Activated effector memory CD4-positive, alpha-beta T cell treated with anti-CD3 and anti-CD28 coated beads, Interleukin-2, amount 50 U/mL, for 16 hours (primary cell): ENCODE data around the gene AFAP1L2.

ENCODE experiments used
- DNase-seq: peaks from one replicate; pipeline ENCODE4 v3.0.0-alpha.2; 2020

Gene AFAP1L2

GRCh38 chr10:114404171-114405010 lies at the start of gene AFAP1L2:
Gene AFAP1L2 (minus strand): TSS chr10:114404502. CDS start chr10:114404455, 47 bp downstream.
- DNase-seq = no peak

DNA sequence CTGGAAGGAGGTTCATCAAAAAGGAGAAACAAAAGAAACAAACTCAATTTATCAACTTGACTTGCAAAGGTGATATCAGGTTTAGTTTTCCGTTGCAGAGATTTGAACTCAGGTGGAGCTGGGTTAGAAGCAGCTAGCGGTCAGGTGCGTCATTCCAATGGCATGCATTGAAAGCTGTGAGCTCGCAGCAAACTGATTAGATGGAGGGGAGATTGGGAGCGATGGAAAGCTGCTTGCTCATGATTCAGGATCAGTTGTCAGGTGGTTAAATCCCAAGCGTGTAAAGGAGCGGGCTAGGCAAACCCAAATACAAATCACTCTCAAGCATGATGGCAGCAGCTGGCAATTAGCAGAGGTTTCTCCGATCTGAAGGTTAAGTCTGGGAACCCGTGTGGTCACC lies 49.3 kb upstream of the AFAP1L2 start:
- no peak for DNase-seq

GRCh38 chr10:114448897-114449296 lies 44.6 kb upstream of the AFAP1L2 start:
- no peak for DNase-seq

- no peak for DNase-seq
These were observed 41.0 kb upstream of the AFAP1L2 start for GRCh38 chr10:114445332-114445731.

- DNase-seq = no peak
These were observed 40.5 kb upstream of the AFAP1L2 start for GRCh38 chr10:114444819-114445218.

GRCh38 chr10:114442091-114442630 lies 37.9 kb upstream of the AFAP1L2 start:
- DNase-seq = no peak

GRCh38 chr10:114441107-114441506 lies 36.8 kb upstream of the AFAP1L2 start:
- DNase-seq = no peak

GRCh38 chr10:114437473-114438292 lies 33.4 kb upstream of the AFAP1L2 start:
- DNase-seq = no peak

GRCh38 chr10:114436941-114437340 lies 32.6 kb upstream of the AFAP1L2 start:
- no peak for DNase-seq

GRCh38 chr10:114432566-114433093 lies 28.3 kb upstream of the AFAP1L2 start:
- no peak for DNase-seq

GRCh38 chr10:114431414-114432135 lies 27.3 kb upstream of the AFAP1L2 start:
- DNase-seq = no peak

- DNase-seq = no peak
These were observed 26.5 kb upstream of the AFAP1L2 start for GRCh38 chr10:114430688-114431413.

GRCh38 chr10:114429581-114430335 lies 25.5 kb upstream of the AFAP1L2 start:
- no peak for DNase-seq

- no peak for DNase-seq
These were observed 23.0 kb upstream of the AFAP1L2 start for GRCh38 chr10:114427124-114427852.

DNA sequence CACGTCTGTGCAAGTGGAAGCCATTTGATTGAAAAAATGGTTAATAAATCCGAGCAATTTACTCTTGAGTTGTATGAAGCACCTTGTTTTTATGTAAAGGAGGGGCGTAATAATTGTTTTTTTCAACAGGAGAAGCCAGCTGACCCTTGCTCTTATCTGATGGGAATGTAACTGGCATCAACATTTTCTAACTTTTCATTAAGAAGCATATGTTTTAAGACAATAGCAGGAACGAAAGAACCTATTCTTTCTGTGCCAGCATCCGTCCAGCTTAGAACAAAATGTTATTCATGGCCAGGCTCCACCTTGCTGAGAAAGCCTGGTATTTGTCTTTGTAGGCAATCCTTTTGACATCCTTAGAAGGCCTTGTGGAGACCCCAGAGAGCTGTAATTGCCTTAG lies 22.2 kb upstream of the AFAP1L2 start:
- no peak for DNase-seq

DNA sequence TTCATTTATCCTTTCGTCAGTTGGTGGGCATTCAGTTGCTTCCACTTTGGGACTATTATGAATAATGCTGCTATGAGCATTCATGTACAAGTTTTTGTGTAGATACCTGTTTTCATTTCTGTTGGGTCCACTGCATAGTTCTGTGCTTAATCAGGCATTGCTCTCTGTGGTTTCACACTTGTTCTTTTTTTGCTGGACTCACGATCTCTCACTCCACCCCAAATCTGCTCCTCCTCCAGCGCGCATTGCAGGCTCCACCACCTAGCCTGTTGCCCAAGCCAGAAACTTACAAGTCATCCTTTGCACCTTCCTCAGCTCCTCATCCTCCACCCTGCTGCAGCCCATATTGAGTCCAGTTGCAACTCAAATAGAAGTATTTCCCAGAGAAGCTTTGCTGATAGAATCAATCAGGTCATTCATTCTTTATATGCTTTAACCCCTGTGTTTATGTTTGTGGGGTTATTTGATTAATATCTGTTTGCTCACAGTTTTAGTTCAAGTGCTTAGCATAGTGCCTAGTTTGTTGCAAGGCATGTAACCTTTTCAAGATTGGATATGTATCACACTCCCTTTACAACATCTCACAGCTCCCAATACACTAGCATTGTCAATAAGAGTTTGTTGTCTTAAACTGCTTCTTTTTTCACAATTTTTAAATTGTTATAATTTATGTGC lies 16.6 kb upstream of the AFAP1L2 start:
- no peak for DNase-seq

DNA sequence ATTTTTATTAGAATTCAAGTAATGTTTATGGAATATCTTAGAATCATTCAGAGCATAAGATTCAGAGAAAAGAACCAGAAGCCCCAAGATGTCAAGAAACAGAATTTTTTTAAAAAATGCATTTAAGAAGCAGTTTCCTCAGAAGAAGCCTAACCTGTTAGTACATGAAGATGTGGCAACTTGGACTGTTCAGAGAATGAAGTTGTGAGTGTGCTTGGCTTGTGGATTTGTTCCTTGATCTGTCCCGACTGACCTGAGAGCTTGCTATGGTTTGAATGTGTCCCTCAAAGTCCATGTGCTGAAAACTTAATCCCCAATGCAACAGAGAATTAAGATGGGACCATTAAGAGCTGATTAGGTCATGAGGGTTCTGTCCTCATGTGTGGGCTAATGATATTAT lies 13.8 kb upstream of the AFAP1L2 start:
- no peak for DNase-seq

DNA sequence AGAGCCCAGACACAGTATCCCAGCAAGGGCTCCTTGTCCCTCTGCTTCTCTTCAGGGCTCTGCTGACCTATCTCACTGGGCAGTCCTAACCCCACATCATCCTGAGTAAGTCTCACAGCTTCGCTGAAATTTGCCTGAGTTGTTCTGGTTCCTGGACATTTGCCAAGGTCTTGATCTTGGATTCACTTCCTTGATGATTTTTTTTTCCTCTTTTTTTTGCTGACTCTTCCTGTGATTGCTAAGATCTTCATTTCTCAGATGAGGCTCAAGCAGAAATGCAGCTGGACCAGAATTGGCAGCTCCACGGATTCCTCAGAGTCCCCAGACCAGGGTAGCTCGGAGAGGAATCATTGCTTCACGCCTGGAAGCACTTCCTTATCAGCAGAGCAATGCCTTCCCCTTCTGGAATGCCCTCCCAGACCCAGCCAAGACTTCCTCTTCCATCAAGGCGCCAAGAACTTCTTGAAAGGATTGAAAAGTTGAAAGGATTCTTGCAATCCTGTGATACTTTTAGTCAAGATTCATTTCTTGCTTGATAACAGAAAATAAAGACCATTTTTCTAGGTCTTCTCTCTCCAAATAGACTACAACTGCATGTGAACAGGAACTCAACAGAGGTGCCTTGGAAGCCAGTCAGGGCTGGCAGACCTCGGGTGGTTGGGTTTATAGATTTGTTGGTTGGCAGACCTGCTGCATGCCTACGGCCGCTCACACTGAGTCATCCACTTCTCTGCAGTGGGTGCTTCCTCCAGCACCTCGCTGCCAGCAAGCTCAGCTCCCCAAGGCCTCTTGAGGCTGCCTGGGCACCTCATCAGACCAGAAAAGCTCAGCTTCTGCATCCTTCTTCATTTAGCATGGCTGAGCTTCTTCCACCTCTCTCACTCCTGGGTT lies 8.8 kb upstream of the AFAP1L2 start:
- no peak for DNase-seq

DNA sequence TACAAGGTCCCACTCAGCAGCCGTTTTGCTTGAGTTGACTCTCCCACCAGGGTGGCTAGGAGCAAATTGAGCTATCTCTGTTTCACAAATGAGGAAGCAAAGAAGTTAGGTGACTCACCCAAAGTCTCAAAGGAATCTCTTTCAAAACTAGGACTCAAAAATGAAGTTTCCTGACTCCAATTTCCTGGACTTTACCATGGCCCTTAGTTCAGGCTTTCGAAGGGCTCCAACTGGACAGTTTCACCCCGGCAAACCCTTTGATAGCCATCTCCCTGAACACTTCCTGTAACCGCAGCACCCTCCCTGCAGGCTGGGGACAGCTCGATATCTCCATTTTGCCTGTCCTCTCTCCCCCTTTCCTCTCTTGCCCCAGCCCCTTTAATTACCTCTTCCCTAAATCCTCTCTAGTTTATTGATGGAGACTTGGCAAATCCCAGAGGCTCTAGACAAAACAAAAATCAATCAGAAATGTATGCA lies 4.7 kb upstream of the AFAP1L2 start:
- DNase-seq = no peak
